NCI-H69 (cell line): ENCODE measurements around the gene GPR37.

Experiments used
- DNase-seq: peaks from one replicate; lab custom pipeline; 2025; lab: John Stamatoyannopoulos, UW

Gene GPR37

DNA sequence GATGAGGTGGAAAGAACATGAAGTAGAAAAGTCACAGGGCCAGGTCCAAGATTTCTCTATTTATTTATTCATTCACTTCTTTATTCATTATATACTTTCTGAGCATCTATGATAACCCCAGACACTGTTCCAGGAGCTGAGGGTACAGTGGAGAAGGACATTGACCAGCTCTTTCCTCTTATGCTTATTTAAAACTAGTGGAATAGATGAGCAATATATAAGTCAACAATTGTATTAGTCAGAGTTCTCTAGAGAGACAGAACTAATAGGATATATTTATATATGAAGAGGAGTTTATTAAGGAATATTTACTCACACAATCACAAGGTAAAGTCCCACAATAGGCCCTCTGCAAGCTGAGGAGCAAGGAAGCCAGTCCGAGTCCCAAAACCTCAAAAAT, 15.0 kb upstream of the GPR37 start:
- DNase-seq = no peak

DNA sequence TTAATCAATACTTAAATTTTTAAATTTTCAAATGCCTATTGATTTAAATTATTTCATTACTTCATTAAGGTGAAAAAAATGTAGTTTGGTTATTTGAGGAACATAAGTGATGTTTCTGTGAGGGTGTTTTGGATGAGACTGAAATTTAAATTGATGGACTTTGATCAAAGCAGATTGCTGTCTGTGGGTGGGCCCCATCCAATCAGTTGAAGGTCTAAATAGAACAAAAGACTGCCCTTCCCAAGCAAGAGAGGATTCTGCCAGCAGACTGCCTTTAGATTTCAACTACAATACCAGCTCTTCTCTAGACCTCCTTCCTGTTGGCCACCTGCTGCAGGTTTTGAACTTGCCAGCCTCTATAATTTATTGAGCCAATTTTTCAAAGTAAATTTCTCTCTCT, 14.5 kb upstream of the GPR37 start:
- DNase-seq = peak; percentile 60

DNA sequence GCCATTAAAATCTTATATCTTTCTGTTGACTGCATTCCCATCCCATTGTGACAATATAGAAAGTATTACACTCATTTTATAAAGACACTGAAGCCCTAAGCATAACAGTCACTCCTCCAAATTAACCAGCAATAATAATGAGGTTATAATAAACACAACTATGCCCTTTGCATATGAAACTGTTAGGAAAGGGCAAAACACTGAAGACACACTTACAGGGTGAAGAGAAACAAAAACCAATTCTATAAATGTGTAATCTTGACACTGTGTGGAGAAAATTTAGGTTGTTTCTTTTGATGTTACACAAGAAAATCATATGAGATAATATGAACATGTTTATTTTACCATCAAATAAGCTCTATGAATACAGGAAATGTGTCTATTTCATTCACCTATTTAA, 14.0 kb upstream of the GPR37 start:
- DNase-seq = no peak

DNA sequence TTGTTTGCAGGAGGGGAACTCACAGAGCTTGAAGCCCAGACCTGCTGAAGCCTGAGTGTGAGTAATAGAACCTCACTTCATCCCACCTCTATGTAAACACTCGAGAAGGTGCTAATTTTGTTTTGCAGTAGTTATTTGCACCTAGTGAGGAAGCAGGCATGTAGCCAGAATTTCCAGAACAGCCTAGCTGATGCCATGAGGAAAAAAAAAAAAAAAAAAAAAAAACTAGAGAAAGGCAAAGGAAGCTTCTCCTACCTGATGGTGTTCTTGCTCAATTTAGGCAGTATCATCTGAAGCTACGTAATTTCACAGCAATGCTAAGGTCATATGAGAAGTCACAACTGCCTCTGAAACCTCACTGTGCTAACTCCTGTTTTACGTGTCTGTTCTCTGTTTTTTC, 13.6 kb upstream of the GPR37 start:
- DNase-seq = peak; percentile 96

DNA sequence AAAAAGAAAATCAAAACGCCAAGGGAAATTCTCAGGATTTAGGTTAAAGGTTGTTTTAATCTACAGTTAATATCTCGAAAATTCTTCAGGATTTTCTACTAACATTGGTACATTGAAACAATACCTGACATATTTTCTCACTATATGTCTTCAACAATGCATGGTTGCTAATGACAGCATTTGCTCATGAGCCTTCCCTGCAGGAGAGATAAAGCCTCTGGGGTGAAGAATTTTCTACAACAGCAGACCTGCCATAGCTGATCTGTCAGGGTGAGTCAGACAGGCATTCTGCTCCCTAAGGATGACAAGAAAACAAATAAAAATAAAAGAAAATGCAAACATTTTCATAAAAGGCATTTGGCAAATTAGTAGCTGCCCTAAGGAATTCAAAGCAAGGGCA, 11.7 kb upstream of the GPR37 start:
- DNase-seq = peak; percentile 58

DNA sequence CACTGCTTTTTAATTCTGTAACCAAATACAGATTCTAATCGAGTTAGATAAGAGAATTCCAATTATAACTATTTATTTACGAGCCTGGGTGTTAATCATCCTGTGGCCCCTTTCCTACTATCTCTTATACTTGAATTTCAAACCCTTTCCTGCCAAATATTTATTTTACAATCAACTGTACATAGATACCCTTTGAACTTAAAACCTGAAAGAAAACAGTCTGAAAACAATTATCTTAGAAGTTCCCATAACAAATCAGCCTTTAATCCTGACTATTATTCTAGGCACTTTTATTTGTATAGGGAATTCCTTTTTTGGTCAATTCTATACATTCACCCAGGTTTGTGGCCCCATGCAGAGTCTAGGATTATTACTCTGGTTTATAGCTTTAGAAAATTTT, 10.6 kb upstream of the GPR37 start:
- DNase-seq = no peak

DNA sequence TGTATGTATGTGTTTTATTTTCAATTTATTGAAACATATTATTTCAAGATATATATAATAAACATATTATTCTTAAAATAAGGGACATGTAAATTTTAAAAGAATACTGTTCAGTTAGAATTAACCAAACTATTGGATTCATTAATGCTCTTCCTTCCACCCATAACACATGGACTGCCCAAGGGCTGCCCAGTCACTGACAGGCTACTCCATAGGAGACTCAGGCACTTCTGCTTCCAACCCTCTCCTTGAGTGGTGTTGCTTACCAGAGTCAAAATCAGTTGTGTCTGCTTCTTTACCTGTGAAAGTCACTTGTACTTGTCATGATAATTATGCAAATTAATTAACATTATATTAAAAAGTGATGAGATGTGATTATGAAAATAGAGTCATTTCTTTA, 9.8 kb upstream of the GPR37 start:
- peak; percentile 21 for DNase-seq

DNA sequence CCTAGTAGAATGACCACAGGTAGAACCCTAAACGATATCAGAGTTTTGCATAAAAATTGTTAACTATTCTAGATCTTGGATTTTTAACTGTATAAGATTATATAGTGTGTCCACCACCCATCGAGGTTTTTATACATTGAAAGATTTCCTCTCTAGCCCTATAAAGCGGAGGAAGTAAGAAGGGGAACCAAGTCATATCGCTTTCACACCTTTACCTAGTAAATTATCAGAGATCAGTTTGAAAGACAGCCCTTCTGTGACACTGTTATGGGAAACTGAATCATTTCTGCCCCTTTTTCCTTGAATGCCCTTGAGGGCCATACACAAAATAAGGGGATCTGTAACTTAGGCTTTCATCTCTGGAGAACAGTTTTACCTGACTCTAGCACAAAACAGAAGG, 8.3 kb upstream of the GPR37 start:
- no peak for DNase-seq

DNA sequence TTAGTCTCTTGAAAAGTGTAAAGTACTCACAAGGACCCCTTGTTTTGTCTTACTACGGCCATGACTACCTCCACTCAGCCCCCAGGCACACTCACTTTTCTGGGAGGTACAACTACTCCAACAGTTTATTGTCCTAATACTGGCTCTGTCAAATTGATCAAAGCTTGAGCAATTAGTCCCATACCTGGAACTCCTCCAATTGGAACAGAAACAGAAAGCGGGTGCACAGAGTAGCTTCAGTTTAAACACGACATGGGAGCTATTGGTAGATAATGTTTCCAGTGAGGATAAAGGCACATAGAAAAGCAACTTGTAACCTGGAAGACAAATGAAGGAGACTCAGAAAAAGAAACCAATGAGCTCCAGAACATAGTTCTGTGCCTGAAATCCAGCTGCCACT, 7.7 kb upstream of the GPR37 start:
- peak; percentile 35 for DNase-seq

DNA sequence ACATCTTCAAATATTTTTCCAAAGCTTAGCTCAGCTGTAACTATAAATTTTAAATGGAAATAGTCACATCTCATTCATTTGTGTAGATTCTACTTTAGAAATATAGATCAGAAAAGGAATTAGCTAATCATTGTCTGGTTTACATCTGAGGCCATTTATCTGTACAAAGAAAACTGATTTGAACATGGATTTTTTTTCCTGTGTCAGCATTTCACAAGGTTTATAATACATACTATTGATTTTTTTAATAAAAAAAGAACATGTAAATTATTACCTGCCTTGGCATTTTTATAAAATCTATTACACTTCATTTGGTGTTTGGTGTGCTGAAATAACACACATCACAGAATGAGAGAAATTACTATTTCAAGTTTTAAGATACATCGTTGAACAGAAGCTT, 3.5 kb upstream of the GPR37 start:
- no peak for DNase-seq

DNA sequence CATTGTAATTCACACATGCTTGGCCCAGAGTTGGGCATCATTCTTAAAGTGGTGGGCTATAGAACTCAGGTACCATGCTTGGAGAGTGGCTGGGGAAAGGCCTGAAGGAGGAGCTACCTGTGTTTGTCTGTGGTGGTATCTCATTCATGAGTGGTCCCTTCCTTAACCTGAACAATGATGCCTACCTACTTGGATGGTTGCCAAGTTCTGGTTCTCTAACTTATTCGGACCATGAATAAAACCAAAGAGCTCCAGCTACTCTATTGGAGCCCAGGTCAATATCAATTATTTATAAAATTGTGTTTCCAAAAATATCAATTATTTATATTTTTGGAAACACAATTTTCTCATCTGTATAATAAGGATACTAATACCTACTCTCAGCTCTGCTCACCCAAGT, 2.9 kb upstream of the GPR37 start:
- DNase-seq = no peak

DNA sequence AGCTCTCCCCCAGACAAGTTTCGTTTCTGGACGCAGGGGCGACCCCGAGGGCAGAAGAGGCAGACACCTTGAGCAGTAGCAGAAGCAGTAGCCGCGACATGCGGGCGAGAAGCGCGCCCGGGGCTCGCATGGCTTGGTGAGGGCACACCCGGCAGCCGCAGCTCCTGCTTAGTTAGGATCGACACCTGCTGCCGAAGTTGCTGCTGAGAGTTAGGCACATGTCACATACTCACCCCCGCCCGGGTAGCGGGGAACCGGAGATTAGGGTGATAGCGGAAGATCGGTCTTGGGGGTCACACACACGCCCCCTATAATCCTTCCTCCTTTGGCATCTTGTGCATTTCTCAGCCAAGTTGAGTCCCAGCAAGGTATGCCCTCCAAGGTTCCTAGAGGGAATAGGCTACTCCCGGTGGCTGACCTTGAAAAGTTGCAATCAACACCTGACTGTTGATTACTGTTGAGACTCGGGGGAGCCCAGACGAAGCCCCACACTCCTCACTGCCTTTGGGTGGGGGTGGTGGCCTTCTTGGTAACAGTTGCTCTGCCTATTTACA, 668 bp downstream of the GPR37 start:
- DNase-seq = peak; percentile 73

DNA sequence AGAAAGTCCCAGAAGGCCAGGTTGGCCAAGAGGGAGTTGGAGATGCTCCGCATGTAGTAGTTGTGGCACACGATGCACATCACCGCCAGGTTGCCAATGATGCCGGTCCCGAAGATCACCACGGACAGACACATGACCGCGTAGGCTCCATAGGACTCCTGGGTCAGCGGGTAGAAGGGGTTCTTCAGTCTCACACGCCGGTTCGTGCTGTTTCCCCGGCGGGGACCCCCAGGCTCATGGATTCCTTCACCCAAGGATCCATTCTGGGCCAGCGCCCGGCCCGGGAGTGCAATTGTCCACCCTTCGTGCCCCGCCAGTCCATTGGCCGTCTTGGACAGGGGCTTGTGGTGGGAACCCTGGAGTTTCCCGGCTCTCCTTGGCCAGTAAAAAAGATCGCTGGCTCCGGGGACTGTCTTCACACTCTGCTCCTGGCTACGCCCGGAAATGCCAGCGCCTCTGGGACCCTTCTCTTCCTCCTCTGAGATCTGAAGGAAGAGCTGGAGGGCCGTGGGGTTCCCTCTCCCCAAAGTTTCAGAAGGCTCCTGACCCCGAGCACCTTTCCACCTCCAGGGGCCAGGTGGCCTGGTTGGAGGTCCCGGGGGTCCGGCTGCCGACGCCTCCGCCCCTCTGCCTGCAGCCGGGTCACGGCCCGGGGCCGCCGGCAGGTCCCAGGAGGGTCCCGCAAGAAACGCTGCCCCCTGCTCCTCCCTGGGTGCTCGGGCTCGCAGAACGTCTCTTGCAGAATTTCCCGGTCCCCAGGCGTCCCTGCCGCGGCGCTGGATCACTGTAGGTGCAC, 1.3 kb downstream of the GPR37 start:
- no peak for DNase-seq

DNA sequence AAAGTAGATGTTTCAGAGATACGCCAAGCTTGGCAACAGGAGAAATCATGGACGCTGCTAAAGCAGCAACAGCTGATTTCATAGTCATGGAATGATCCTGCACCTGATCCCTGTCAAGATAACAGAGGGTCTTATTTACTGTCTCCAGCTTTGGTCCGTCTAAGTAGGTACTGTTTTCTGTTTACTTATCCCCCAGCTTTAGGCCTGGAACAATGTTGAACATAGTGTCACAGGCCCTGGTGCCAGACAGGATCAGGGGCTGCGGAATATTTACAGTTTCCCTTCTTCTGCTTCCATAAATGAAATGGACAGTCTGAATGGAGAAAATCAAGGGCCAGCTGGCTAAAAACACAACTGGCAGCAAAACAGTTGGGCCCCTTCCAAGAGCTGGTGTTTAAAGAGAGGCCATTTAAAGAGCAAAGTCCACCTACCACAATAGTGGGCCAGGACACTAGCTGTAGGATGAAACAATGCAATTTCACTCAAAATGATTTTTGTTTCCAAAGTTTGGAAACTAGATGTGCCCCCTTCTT, 2.9 kb downstream of the GPR37 start:
- peak; percentile 91 for DNase-seq

DNA sequence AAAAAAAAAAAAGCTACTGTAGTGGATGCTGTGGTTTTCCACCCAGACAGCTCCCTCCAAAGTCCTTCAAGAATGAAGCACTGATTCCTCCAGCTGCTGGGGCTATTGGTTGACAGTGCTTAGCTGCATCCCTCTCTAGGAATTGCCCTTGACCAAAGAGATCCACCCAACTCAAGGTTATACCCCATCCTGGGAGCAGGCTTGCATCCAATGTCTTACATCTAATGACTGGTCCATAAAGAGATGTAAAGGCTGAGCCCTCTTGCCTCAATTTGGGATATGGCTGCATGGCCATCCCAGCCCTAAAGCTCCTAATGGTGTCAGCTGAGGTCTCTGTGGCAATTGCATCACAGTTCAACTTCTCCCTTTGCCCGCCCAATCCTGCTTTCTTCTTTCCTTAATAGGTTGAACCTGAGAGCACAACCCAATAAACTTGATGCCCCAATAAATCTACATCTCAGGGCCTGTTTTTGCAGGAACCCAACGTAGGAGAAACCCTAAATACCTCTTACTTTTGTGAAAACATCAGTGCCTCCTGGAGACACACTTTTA, 4.4 kb downstream of the GPR37 start:
- no peak for DNase-seq

DNA sequence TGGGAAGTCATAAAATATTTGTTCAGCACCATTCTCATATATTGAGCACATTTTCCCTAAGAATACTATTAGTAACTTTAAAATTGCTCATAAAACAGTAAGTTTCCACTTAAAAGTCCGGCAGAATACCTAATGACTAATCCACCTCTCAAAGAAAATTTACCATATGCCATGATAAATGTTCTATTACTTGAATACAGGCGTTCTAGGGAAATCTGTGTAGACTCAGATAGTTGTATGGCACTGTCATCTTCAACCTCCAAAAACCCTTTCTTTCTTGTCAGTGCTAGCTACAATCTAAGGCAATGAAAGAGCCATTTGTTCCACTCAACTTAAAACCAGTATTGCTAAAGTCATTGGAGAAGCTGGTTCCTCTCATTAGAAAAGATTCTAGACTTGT, 7.3 kb downstream of the GPR37 start:
- no peak for DNase-seq

DNA sequence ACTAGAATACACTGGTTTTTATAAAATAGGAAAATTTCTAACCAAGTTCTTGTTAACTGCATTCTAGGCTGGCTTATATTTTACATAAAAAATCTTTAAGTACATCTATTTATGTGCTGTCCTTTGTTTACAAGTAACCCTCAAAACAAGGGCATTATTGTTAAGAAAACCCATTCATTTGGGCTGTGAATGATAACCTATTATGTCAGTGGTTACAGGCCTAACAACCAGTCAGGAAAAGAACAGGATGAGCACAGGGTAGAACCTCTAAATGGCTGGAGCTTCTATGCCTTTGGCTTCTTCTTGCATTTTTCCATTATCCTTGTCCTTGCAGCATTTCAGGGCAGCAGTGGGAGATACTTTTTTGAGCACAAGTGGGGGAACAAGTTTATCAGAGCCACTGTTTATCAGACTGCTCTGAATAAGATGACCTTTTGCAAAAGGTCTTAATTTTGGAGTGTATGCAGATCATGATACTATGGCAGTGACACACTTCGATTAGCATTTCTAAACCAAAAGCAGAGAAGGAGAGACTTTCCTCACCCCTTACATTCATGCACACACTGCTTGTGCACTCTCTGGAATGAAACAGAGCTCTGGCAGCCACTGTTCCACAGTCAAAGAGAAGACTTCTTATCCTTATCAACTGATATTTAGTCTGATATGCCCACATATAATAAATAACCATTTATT, 10.9 kb downstream of the GPR37 start:
- DNase-seq = no peak

DNA sequence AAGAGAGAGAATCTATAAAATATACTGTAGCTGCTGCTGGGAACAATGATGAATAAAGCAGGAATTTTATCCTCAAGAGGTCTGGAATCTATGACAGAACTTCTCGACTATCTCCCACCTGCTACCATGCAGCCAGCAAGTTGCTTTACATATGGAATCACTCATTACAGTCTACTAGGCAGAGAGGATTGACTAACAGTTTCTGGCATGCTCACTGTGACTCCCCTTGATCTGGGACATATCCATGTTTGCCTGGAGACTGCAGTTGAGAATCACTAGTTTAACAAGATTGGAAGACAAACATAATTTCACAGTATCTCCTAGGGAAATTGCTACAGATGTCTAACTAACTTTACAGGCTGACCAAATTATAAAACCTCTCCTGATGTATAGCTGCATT, 13.3 kb downstream of the GPR37 start:
- no peak for DNase-seq

DNA sequence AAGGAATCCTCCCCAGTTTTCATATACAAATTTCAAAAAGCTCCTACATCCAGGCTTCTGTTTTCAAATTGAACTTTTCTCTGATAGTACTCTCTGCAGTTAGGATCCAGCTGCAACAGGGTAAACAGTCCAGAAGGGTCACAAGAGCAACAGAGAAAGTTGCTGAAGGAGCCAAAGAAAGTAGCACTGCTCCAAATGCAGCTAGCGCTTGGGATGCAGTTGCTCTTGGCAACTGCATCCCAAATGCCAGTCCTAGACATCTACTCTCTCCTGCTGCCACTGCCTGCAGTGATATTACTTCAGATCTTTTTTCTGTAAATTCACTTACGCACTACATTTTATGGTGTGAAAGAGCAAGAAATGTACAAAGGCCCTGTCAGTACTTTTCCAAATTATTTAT, 14.6 kb downstream of the GPR37 start:
- DNase-seq = no peak

DNA sequence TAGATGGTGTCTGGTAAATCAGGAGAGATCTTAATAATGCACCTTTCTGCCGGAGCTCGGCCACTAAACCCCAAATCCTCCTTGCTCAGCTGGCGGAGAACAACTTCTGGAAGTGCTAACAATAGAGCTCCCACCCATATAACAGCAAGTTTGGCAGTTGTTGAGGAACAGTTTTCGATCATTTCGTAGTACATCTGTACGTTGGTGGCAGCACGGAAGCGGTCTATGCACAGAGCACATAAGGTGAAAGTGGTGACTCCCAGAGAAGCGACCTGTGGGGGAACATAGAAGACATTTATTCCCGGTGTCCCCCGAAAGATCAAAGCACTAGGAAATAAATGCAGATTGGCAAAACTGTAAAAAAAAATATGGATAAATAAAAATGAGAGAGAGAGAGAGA, 18.5 kb downstream of the GPR37 start:
- no peak for DNase-seq

DNA sequence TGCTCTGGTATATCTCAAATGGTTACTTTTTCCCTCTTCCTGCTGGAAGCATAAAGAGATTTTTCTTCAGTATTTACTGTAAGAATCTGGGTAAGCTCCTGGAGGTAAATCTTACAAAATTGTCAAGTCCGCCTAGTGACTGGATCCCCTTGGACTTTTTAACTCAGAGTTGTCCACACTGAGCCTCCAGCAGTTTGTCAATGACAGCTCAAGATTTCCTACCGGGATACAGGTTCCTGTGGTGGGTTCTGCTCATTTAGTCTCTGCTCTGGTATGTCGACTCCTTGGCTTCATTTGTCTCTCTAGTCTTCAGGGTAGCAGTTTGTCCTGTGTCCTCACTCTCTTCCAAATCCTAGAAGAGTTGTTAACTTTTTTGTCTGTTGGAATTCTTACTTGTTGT, 27.0 kb downstream of the GPR37 start:
- no peak for DNase-seq

DNA sequence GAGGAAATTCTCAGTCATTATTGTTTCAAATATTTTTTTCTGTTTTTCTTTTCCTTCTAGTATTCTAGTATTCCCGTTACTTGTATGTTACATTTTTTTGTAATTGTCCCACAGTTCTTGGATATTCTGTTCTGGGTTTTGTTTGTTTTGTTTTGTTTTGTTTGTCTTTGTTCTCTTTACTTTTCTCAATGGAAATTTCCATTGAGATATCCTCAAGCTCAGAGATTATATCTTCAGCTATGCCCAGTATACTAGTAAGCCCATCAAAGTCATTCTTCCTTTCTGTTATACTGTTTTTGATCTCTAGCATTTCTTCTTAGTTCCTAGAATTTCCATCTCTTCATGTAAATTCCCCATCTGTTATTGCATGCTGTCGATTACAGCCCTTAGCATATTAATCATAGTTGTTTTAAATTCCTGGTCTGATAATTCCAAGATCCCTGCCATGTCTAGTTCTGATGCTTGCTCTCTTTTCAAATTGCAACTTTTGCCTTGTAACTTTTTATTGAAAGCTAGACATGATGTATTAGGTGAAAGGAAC, 27.8 kb downstream of the GPR37 start:
- no peak for DNase-seq

DNA sequence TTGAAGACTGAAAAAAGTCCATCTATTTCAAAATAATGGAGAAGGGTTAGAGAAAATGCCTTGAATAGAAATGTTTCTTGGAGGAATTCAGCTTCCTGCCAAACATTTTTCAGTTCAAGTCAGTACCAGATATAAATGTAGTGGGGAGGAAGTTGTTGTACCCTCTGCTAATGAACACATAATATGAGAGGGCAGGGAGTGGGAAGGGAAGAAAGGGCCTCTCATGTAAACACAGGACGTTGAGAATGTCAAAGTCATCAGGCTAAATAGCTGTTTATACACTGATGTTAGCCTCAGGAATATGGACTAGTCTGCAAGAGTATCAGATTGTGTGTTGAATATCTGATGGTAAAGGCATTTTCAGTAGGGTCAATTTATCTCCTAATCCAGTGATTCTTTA, 37.0 kb downstream of the GPR37 start:
- peak; percentile 37 for DNase-seq
